GM20431 (cell line): ENCODE measurements around the gene CNGA4.

Experiments
- in situ Hi-C: fragments of 300-500 bp; cut with MseI, MboI; formaldehyde crosslinking; loops from one replicate; pipeline ENCODE4 v1.15.0; 2020; ENCODE audit warnings: low sequenced_read_pairs; ENCODE audit not compliant: unreplicated experiment

CNGA4 gene

GRCh38 chr11:6223854-6224253 lies 15.0 kb upstream of the CNGA4 start:
- in situ Hi-C loops = no loop called here

GRCh38 chr11:6224421-6224820 lies 14.5 kb upstream of the CNGA4 start:
- in situ Hi-C loops = no loop called here

- in situ Hi-C loops = no loop called here
Measured at GRCh38 chr11:6225024-6225423, 13.9 kb upstream of the CNGA4 start.

GRCh38 chr11:6225896-6226295 lies 13.0 kb upstream of the CNGA4 start:
- in situ Hi-C loops = no loop called here

GRCh38 chr11:6228520-6228919 lies 10.4 kb upstream of the CNGA4 start:
- in situ Hi-C loops = no loop called here

GRCh38 chr11:6229911-6230310 lies 9.0 kb upstream of the CNGA4 start:
- in situ Hi-C loops = no loop called here

- in situ Hi-C loops = no loop called here
Measured at GRCh38 chr11:6232899-6233298, 6.0 kb upstream of the CNGA4 start.

GRCh38 chr11:6233984-6234386 lies 4.9 kb upstream of the CNGA4 start:
- in situ Hi-C loops = no loop called here

- in situ Hi-C loops = no loop called here
Measured at GRCh38 chr11:6234387-6235107, 4.3 kb upstream of the CNGA4 start, which contains the start of gene FHIP1B. Gene FHIP1B (minus strand): TSS chr11:6234636. CDS start chr11:6224516, 10,120 bp downstream.

- in situ Hi-C loops = no loop called here
Measured at GRCh38 chr11:6237266-6237665, 1.6 kb upstream of the CNGA4 start.

GRCh38 chr11:6237761-6238302 lies 1.1 kb upstream of the CNGA4 start:
- in situ Hi-C loops = no loop called here

- in situ Hi-C loops = loop anchor here (10.0 kb wide), 1 partner anchor 65 kb away; no protein-coding TSS in a partner anchor
Measured at GRCh38 chr11:6240139-6240538, 1.2 kb downstream of the CNGA4 start.

- in situ Hi-C loops = loop anchor here (10.0 kb wide), 1 partner anchor 64 kb away; no protein-coding TSS in a partner anchor
Measured at GRCh38 chr11:6240781-6241180, 1.9 kb downstream of the CNGA4 start.

- in situ Hi-C loops = loop anchor here (10.0 kb wide), 1 partner anchor 63 kb away; no protein-coding TSS in a partner anchor
Measured at GRCh38 chr11:6241316-6241715, 2.4 kb downstream of the CNGA4 start.

GRCh38 chr11:6245536-6245935 lies 6.6 kb downstream of the CNGA4 start:
- in situ Hi-C loops = loop anchor here (10.0 kb wide), 1 partner anchor 59 kb away; no protein-coding TSS in a partner anchor

- in situ Hi-C loops = loop anchor here (10.0 kb wide), 1 partner anchor 57 kb away; no protein-coding TSS in a partner anchor
Measured at GRCh38 chr11:6248248-6248647, 9.4 kb downstream of the CNGA4 start.

- in situ Hi-C loops = loop anchor here (10.0 kb wide), 1 partner anchor 56 kb away; no protein-coding TSS in a partner anchor
Measured at GRCh38 chr11:6248897-6249296, 10.0 kb downstream of the CNGA4 start.

- in situ Hi-C loops = loop anchor here (10.0 kb wide), 1 partner anchor 55 kb away; no protein-coding TSS in a partner anchor
Measured at GRCh38 chr11:6249770-6250555, 11.1 kb downstream of the CNGA4 start.

GRCh38 chr11:6251120-6251733 lies 12.3 kb downstream of the CNGA4 start:
- in situ Hi-C loops = no loop called here

- in situ Hi-C loops = no loop called here
Measured at GRCh38 chr11:6251990-6252473, 13.1 kb downstream of the CNGA4 start.
